ENCODE results near the gene CHAT.

- TF ChIP-seq CTCF (IDR thresholded peaks at IDR 0.05 in 4 of 5, conservative IDR thresholded peaks at IDR 0.05 in 1 of 5) = no peak
- no peak for TF ChIP-seq POLR2A (IDR thresholded peaks at IDR 0.05)
Observed at GRCh38 chr10:49688261-49688846, 74.5 kb downstream of the CHAT start.

All from gastrocnemius medialis (tissue), 4 donors.